HepG2 (cell line): ENCODE data around the gene GJC2.

Experiments
- DPF2 ChIP-seq: sonication (generic); formaldehyde crosslinking; IDR thresholded peaks from 2 replicates; pipeline ENCODE4 v1.4.0; 2020; ENCODE audit warnings: mild to moderate bottlenecking, low read depth, missing genetic modification reagents, borderline replicate concordance
- ERF ChIP-seq: IDR thresholded peaks from 2 replicates; pipeline ENCODE4 v1.6.1; 2018; ENCODE audit warnings: missing biosample characterization, missing genetic modification reagents
- ZNF224 ChIP-seq: sonication (generic); formaldehyde crosslinking; IDR thresholded peaks from 2 replicates; pipeline ENCODE4 v1.5.0; 2020; ENCODE audit warnings: mild to moderate bottlenecking, missing genetic modification reagents
- ZSCAN29 ChIP-seq: sonication (generic); formaldehyde crosslinking; conservative IDR thresholded peaks from 2 replicates; pipeline ENCODE4 v1.4.0; 2020; ENCODE audit warnings: mild to moderate bottlenecking, missing genetic modification reagents
- TF ChIP-seq, protein P1 (sequence below): sonication (generic); formaldehyde crosslinking; IDR thresholded peaks from 2 replicates; pipeline ENCODE4 v1.4.0; 2020; ENCODE audit warnings: mild to moderate bottlenecking, missing genetic modification reagents, borderline replicate concordance
- TF ChIP-seq, protein P2 (sequence below): sonication (generic); formaldehyde crosslinking; IDR thresholded peaks from 2 replicates; pipeline ENCODE4 v1.4.0; 2020; ENCODE audit warnings: missing genetic modification reagents; ENCODE audit errors: not compliant biosample characterization
- TF ChIP-seq, protein P3 (sequence below): sonication (generic); formaldehyde crosslinking; IDR thresholded peaks from 2 replicates; pipeline ENCODE4 v1.5.0; 2020; ENCODE audit warnings: mild to moderate bottlenecking, missing genetic modification reagents, moderate library complexity
- TF ChIP-seq, protein P4 (sequence below): sonication (generic); formaldehyde crosslinking; IDR thresholded peaks from 2 replicates; pipeline ENCODE4 v1.4.0; 2020; ENCODE audit warnings: missing genetic modification reagents, borderline replicate concordance
- TF ChIP-seq, protein P5 (sequence below): IDR thresholded peaks from 2 replicates; pipeline ENCODE4 v1.6.1; 2016; ENCODE audit warnings: missing compliant biosample characterization, missing genetic modification reagents, borderline replicate concordance

DNA sequence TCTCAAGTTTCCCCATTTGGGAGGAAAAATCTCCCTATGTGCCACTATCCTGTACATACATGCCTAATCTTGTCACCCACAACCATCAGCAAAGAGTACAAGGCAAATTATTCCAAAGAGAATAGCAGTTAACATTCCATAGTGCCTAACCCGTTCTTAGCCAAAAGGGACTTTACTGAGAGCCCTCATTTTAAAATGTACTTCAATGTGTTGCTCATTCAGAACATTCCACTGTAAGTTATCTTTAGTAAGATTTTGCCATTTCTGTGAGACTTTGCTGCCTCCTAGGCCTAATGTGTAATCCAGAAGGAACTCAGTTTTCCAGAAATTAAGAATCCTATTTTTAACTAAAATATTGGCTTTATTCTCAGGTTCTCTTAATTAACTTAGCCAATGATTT is 29.4 kb upstream of the GJC2 start:
- TF ChIP-seq ZNF224 (CRISPR knock-in tag) = no peak
- TF ChIP-seq, protein P1, sequence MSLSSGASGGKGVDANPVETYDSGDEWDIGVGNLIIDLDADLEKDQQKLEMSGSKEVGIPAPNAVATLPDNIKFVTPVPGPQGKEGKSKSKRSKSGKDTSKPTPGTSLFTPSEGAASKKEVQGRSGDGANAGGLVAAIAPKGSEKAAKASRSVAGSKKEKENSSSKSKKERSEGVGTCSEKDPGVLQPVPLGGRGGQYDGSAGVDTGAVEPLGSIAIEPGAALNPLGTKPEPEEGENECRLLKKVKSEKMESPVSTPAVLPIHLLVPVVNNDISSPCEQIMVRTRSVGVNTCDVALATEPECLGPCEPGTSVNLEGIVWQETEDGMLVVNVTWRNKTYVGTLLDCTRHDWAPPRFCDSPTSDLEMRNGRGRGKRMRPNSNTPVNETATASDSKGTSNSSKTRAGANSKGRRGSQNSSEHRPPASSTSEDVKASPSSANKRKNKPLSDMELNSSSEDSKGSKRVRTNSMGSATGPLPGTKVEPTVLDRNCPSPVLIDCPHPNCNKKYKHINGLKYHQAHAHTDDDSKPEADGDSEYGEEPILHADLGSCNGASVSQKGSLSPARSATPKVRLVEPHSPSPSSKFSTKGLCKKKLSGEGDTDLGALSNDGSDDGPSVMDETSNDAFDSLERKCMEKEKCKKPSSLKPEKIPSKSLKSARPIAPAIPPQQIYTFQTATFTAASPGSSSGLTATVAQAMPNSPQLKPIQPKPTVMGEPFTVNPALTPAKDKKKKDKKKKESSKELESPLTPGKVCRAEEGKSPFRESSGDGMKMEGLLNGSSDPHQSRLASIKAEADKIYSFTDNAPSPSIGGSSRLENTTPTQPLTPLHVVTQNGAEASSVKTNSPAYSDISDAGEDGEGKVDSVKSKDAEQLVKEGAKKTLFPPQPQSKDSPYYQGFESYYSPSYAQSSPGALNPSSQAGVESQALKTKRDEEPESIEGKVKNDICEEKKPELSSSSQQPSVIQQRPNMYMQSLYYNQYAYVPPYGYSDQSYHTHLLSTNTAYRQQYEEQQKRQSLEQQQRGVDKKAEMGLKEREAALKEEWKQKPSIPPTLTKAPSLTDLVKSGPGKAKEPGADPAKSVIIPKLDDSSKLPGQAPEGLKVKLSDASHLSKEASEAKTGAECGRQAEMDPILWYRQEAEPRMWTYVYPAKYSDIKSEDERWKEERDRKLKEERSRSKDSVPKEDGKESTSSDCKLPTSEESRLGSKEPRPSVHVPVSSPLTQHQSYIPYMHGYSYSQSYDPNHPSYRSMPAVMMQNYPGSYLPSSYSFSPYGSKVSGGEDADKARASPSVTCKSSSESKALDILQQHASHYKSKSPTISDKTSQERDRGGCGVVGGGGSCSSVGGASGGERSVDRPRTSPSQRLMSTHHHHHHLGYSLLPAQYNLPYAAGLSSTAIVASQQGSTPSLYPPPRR (CRISPR knock-in tag) = no peak
- TF ChIP-seq ERF (CRISPR knock-in tag) = no peak
- TF ChIP-seq, protein P2, sequence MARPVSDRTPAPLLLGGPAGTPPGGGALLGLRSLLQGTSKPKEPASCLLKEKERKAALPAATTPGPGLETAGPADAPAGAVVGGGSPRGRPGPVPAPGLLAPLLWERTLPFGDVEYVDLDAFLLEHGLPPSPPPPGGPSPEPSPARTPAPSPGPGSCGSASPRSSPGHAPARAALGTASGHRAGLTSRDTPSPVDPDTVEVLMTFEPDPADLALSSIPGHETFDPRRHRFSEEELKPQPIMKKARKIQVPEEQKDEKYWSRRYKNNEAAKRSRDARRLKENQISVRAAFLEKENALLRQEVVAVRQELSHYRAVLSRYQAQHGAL = no peak
- TF ChIP-seq, protein P3, sequence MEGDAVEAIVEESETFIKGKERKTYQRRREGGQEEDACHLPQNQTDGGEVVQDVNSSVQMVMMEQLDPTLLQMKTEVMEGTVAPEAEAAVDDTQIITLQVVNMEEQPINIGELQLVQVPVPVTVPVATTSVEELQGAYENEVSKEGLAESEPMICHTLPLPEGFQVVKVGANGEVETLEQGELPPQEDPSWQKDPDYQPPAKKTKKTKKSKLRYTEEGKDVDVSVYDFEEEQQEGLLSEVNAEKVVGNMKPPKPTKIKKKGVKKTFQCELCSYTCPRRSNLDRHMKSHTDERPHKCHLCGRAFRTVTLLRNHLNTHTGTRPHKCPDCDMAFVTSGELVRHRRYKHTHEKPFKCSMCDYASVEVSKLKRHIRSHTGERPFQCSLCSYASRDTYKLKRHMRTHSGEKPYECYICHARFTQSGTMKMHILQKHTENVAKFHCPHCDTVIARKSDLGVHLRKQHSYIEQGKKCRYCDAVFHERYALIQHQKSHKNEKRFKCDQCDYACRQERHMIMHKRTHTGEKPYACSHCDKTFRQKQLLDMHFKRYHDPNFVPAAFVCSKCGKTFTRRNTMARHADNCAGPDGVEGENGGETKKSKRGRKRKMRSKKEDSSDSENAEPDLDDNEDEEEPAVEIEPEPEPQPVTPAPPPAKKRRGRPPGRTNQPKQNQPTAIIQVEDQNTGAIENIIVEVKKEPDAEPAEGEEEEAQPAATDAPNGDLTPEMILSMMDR (CRISPR knock-in tag) = no peak
- TF ChIP-seq, protein P4, sequence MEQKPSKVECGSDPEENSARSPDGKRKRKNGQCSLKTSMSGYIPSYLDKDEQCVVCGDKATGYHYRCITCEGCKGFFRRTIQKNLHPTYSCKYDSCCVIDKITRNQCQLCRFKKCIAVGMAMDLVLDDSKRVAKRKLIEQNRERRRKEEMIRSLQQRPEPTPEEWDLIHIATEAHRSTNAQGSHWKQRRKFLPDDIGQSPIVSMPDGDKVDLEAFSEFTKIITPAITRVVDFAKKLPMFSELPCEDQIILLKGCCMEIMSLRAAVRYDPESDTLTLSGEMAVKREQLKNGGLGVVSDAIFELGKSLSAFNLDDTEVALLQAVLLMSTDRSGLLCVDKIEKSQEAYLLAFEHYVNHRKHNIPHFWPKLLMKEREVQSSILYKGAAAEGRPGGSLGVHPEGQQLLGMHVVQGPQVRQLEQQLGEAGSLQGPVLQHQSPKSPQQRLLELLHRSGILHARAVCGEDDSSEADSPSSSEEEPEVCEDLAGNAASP = no peak
- TF ChIP-seq, protein P5, sequence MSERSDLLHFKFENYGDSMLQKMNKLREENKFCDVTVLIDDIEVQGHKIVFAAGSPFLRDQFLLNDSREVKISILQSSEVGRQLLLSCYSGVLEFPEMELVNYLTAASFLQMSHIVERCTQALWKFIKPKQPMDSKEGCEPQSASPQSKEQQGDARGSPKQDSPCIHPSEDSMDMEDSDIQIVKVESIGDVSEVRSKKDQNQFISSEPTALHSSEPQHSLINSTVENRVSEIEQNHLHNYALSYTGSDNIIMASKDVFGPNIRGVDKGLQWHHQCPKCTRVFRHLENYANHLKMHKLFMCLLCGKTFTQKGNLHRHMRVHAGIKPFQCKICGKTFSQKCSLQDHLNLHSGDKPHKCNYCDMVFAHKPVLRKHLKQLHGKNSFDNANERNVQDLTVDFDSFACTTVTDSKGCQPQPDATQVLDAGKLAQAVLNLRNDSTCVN (CRISPR knock-in tag) = no peak
- no peak for TF ChIP-seq DPF2 (CRISPR knock-in tag)
- TF ChIP-seq ZSCAN29 (CRISPR knock-in tag) = no peak
